ENCODE results near the gene RPL6.
"Not testable (repeated sequence)": the region's sequence is repeated elsewhere in the genome, so short reads cannot be mapped to it uniquely, and the experiment has no call there.

The RPL6 gene

GRCh38 chr12:112446008-112446725, 36.8 kb upstream of the RPL6 start:
- DNase-seq (ENCODE audit: extremely low read depth, low read depth), result no peak

GRCh38 chr12:112443916-112444315, 34.5 kb upstream of the RPL6 start:
- DNase-seq (ENCODE audit: extremely low read depth, low read depth), result no peak
- TF ChIP-seq CTCF (IDR thresholded peaks at IDR 0.05; ENCODE audit: low read depth, low read length), result no peak

More at GRCh38 chr12:112446008-112446725, 36.8 kb upstream of the RPL6 start:
- TF ChIP-seq CTCF (IDR thresholded peaks at IDR 0.05; ENCODE audit: low read depth, low read length), result no peak

GRCh38 chr12:112440653-112441052, 31.2 kb upstream of the RPL6 start:
- not testable (repeated sequence) for DNase-seq (ENCODE audit: extremely low read depth, low read depth)

GRCh38 chr12:112439769-112440168, 30.4 kb upstream of the RPL6 start:
- DNase-seq (ENCODE audit: extremely low read depth, low read depth), result no peak
- no peak for TF ChIP-seq CTCF (IDR thresholded peaks at IDR 0.05; ENCODE audit: low read depth, low read length)

- DNase-seq (ENCODE audit: extremely low read depth, low read depth), result not testable (repeated sequence)
These were observed 29.2 kb upstream of the RPL6 start for GRCh38 chr12:112438645-112439044.

GRCh38 chr12:112433551-112433950, 24.1 kb upstream of the RPL6 start:
- no peak for DNase-seq (ENCODE audit: extremely low read depth, low read depth)
- no peak for TF ChIP-seq CTCF (IDR thresholded peaks at IDR 0.05; ENCODE audit: low read depth, low read length)

- TF ChIP-seq CTCF (IDR thresholded peaks at IDR 0.05; ENCODE audit: low read depth, low read length), result no peak
- no peak for DNase-seq (ENCODE audit: extremely low read depth, low read depth)
These were observed 22.6 kb upstream of the RPL6 start for GRCh38 chr12:112431965-112432364.

GRCh38 chr12:112430929-112431328, 21.5 kb upstream of the RPL6 start:
- no peak for TF ChIP-seq CTCF (IDR thresholded peaks at IDR 0.05; ENCODE audit: low read depth, low read length)
- DNase-seq (ENCODE audit: extremely low read depth, low read depth), result no peak

All from AG09319 (cell line).